A549 treated with AZD9567 at 1 μM for 4 hours (cell line): ENCODE data around the gene USP19. TPM values are rescaled to one million over a fixed set of nuclear protein-coding genes. Genes with fewer than 3 reads are reported as not detected.

Experiments used
- total RNA-seq: library from RNA; stranded (reverse); fragments of 200-300 nt; extraction: Qiagen RNA extraction; gene quantifications from 5 replicates; pipeline ENCODE4 v1.2.3, GENCODE V29; 2022; ENCODE audit not compliant: insufficient read depth

The USP19 gene, protein sequence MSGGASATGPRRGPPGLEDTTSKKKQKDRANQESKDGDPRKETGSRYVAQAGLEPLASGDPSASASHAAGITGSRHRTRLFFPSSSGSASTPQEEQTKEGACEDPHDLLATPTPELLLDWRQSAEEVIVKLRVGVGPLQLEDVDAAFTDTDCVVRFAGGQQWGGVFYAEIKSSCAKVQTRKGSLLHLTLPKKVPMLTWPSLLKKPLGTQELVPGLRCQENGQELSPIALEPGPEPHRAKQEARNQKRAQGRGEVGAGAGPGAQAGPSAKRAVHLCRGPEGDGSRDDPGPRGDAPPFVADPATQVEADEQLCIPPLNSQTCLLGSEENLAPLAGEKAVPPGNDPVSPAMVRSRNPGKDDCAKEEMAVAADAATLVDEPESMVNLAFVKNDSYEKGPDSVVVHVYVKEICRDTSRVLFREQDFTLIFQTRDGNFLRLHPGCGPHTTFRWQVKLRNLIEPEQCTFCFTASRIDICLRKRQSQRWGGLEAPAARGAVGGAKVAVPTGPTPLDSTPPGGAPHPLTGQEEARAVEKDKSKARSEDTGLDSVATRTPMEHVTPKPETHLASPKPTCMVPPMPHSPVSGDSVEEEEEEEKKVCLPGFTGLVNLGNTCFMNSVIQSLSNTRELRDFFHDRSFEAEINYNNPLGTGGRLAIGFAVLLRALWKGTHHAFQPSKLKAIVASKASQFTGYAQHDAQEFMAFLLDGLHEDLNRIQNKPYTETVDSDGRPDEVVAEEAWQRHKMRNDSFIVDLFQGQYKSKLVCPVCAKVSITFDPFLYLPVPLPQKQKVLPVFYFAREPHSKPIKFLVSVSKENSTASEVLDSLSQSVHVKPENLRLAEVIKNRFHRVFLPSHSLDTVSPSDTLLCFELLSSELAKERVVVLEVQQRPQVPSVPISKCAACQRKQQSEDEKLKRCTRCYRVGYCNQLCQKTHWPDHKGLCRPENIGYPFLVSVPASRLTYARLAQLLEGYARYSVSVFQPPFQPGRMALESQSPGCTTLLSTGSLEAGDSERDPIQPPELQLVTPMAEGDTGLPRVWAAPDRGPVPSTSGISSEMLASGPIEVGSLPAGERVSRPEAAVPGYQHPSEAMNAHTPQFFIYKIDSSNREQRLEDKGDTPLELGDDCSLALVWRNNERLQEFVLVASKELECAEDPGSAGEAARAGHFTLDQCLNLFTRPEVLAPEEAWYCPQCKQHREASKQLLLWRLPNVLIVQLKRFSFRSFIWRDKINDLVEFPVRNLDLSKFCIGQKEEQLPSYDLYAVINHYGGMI (N-terminal part only)
- 23.0 to 26.1 TPM (median 24.1 TPM) in 5 replicates for total RNA-seq

DNA sequence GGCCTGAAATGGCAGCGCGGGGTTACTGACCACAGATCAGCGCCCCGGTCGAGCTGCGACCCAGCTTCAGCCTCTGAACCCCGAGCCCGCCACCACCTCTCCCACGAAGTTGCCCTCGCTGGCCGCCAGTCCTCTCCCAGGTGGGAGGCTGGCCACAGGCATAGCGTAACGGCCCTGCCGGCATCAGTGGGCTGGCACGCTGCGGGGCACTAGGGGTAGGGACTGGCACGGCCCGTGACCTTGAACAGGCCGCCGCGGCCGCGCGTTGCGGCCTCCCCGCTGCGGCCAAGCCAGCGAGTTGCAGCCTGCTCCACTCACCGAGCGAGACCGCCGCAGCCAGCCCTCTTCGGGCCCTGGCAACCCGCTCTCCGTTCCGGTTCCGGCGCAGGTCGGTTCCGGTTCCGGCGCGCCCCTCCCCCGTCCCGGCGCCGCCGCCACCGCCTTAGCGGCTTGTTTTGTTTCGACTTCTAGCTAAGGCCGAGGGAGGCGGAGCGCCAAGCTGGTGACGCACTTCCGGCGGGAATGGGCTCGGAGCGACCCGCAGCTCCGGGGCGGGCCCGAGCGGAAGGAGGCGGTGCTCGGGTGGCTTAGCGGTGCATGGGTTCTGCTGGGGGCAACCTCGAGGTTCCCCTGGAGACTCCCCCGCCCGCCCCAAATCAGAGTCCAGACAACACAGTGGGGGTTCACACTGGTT is at the start of gene USP19:
TSS of gene USP19 (minus strand) at position 386 of the 694 bp plus-strand sequence. CDS start 1,678 bp downstream, outside the sequence.

DNA sequence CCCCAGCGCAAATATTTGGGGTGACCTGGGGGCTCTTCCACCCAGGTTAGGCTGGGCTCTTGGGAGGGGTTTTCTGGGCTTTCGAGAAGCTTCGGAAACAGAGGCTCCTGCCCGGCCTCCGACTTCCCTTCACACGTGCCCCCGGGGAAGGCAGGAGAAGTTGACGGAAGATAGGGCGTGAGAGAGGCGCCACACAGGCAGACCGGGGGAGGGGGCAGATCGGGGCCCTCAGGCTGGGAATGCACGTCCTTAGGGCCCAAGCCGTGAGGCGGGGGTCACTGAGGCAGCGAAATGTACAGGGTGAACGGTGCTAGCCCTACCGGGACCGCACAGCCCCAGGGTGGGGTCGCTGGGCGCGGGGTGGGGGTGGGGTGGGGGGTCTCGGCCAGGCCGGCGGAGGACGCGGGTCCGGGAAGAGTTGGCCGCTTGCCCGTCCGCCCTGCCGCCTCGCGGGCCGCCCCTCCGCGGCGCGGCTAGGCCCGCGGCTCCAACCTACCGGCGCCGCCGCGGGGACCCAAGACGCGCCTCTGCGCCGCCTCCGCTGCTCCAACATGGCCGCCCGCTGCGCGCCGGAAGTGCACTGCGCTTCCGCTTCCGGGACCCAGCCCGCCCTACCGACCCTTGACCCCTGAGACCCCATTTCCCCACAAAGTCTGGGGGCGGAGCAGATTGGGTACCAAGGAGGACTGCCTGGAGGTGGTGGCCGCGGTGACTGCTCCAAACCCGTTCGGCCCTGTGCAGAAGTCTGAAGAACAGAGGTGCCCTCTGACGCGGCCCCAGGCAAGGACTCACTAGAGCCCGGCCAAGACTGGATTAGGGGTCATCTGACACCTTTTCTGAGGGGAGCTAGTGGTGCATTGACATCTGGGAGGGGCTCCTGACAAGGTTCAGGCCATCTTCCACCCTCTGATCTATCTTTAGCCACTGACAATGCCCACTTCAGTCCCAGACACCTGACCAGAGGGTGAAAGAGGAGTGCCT is 45.4 kb upstream of the USP19 start, which contains the start of gene CCDC71:
TSS of gene CCDC71 (minus strand) at position 561 of the 981 bp plus-strand sequence. CDS start 2,123 bp downstream, outside the sequence.

DNA sequence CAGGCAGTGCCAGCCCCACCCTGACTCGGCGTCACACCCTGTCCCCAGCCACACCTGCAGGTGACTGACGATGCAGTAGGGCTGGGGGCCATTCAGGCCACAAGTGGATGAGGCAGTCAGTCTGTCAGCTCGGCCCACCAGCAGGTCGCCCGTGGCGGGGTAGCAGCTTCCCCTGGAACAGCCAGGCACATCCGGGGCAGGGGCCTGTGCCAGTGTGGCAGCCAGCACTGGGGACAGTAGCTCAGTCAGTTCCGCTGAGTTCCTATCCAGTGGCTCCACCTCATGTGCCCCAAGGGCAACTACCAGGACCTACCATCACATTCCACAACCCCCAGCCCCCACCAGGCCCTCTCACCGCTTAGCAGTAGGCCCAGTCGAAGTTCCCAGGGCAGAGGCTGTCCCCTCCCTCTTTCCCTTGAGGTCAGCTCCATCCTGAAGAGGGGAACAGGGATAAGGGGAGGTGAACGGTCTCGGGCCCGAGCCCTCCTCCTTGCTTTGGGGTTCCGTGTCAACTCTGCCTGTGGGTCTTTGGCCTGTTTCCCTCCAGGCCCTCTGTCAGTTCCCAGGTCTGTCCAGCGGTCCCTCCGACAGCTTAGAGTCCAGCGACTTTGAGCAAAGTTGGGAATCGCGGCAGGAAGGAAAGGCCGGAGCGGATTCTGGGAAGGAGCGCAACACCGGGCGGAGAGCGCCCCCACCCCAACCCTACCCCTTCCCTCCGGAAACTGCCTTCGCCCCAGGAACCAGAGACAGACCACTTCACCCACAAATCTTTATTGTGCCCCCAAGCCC is 12.0 kb upstream of the USP19 start, which contains the start of gene LAMB2:
TSS of gene LAMB2 (minus strand) at position 614 of the 789 bp plus-strand sequence. CDS start at position 431, 183 bp downstream.

DNA sequence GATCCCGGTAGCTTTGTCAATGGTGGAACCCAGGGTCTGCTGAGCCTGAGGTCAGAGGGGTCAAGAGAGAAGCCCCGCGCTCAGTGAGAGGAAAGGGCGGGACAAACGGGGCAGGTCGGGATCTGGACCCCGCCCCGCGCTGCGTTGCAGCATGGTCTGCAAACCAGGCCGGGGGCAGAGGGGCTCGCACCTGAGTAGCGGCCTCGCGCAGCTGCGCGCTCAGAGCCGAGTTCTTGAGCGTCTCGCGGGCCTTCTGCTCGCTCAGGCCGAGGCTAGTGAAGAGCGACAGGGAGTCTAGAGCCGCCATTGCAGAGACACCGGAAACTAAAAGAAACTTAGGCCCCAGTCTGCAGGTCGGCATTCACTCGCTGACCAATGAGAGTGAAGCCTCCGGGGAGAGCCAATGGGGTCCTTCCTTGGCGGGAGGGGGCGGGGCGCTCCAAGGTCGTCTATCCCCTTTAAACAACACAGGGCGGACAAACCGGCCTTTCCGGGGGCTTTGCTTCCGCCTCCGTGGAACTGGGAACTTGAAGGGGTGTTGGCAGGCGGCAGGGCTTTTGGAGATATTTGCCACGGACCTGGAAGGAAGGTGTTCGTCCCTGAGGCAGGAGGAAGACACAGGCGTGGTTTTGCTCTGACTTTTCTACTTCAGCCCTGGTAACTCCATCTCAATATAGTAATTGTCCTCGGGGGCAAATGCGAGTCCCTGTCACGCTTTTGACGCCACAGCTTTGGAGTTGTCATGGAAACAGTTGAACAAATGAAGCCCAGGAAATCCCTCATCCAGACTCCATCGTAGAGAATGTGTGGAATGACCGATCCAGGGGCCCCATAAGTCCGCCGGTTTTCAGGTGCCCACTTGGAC is 16.0 kb downstream of the USP19 start, which contains the start of gene QARS1:
TSS of gene QARS1 (minus strand) at position 331 of the 865 bp plus-strand sequence. CDS start at position 307, 24 bp downstream.

DNA sequence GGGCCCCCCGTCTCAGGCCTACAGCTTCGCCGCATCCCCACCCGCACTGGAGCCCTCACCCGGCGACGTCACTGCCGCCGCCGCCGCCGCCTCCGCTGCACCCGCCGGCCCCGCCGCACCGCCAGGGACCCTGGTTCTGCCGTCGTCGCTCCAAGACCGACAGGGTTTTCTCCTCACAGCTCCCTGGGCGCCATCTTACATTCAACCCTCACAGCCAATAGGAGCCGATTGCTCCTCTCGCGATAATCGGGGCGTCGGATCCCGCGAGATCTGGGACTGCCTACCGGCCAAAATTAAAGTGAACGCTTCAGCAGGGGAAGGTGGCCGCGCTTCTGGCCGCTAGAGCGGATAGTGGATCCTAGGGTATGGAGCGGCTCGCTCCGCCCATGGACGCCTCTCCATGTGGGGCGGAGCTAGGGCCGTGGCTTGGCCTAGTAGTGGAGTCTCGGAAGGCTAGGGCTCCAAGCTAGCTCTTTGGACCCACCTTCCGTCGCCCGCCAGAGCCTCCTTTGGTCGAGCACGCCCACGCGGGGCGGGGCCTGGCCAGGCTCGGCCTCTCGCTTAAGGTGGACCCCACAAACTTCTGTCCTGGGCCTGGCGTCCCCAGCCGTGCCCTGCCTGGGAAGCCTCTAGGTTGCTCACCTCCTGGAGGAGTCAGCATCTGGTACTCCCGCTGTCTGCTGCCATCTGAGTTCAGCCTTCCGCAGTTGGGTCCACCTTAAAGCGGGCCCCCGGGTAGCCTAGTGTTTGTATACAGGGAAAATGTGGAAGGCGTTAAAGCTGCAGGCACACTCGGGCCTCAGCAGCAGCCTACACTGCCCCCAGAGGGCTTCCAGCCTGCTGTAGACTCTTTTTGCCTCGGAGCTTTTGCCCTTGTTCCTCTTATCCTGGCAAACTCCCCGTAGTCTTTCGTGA is 26.5 kb downstream of the USP19 start, which contains the start of gene QRICH1:
TSS of gene QRICH1 (minus strand) at position 219 of the 915 bp plus-strand sequence. CDS start 17,054 bp downstream, outside the sequence.

Other genes with a start within 250 kb of the USP19 start
- 5.8 to 10.4 TPM (median 9.5 TPM) in 5 replicates for gene SLC25A20, start 221.9 kb downstream of the USP19 start, total RNA-seq
- gene ARIH2, start 202.0 kb downstream of the USP19 start, total RNA-seq = 51.8 to 67.0 TPM (median 55.1 TPM) in 5 replicates
- gene P4HTM, start 130.6 kb downstream of the USP19 start, total RNA-seq = 17.1 to 20.0 TPM (median 18.3 TPM) in 5 replicates
- 62.9 to 82.1 TPM (median 77.8 TPM) in 5 replicates for gene WDR6, start 113.4 kb downstream of the USP19 start, total RNA-seq
- 19.8 to 26.3 TPM (median 26.0 TPM) in 5 replicates for gene DALRD3, start 102.2 kb downstream of the USP19 start, total RNA-seq
- gene NDUFAF3, start 98.7 kb downstream of the USP19 start, total RNA-seq = 64.2 to 93.5 TPM (median 87.1 TPM) in 5 replicates
- gene IMPDH2, start 91.4 kb downstream of the USP19 start, total RNA-seq = 128 to 175 TPM (median 165 TPM) in 5 replicates
- 35.3 to 40.4 TPM (median 38.3 TPM) in 5 replicates for gene QRICH1, start 26.8 kb downstream of the USP19 start, total RNA-seq
- 138 to 189 TPM (median 143 TPM) in 5 replicates for gene QARS1, start 16.1 kb downstream of the USP19 start, total RNA-seq
- gene LAMB2, start 12.2 kb upstream of the USP19 start, total RNA-seq = 98.2 to 133 TPM (median 104 TPM) in 5 replicates
- 13.6 to 16.8 TPM (median 15.9 TPM) in 5 replicates for gene CCDC71, start 45.5 kb upstream of the USP19 start, total RNA-seq
- 4.2 to 7.4 TPM (median 4.6 TPM) in 5 replicates for gene KLHDC8B, start 50.8 kb upstream of the USP19 start, total RNA-seq
- gene C3orf62, start 156.4 kb upstream of the USP19 start, total RNA-seq = 1.7 to 3.0 TPM (median 1.9 TPM) in 5 replicates
- 11.6 to 14.8 TPM (median 14.2 TPM) in 5 replicates for gene USP4, start 219.2 kb upstream of the USP19 start, total RNA-seq
- gene GPX1, start 237.5 kb upstream of the USP19 start, total RNA-seq = 192 to 317 TPM (median 287 TPM) in 5 replicates